Astrocyte (in vitro differentiated cells and primary cell): ENCODE results near the gene TLL2. TPM values are rescaled to one million over a fixed set of nuclear protein-coding genes. Genes with fewer than 3 reads are reported as not detected.

Experiments used
- DNase-seq: peaks from one replicate; pipeline ENCODE4 v3.0.0-alpha.2; 2010; ENCODE audit warnings: low read depth
- FAIRE-seq: peaks from 2 replicates; lab custom pipeline; 2011; peaks lifted over from hg19 to GRCh38; lab: Jason Lieb, UNC
- H2AFZ ChIP-seq: 2 replicates; pipeline ENCODE4 v1.6.0; 2012; ENCODE audit warnings: low read depth, low read length, inconsistent platforms
- H3K27ac ChIP-seq: 2 replicates; pipeline ENCODE4 v1.5.1; 2011; ENCODE audit warnings: low read depth, low read length, inconsistent platforms
- H3K27me3 ChIP-seq: 2 replicates; pipeline ENCODE4 v1.6.0; 2011; ENCODE audit warnings: low read length, inconsistent platforms; ENCODE audit not compliant: insufficient read depth
- H3K36me3 ChIP-seq: 2 replicates; pipeline ENCODE4 v1.5.1; 2011; ENCODE audit warnings: low read length, inconsistent platforms; ENCODE audit not compliant: insufficient read depth
- H3K4me1 ChIP-seq: 2 replicates; pipeline ENCODE4 v1.5.1; 2011; ENCODE audit warnings: low read length, inconsistent platforms; ENCODE audit not compliant: insufficient read depth
- H3K4me2 ChIP-seq: 2 replicates; pipeline ENCODE4 v1.6.0; 2012; ENCODE audit warnings: low read length, inconsistent platforms
- H3K4me3 ChIP-seq: 2 replicates; pipeline ENCODE4 v1.5.1; 2011; ENCODE audit warnings: low read depth, mild to moderate bottlenecking, low read length, inconsistent platforms; ENCODE audit not compliant: insufficient read depth
- H3K79me2 ChIP-seq: 2 replicates; pipeline ENCODE4 v1.6.0; 2012; ENCODE audit warnings: mild to moderate bottlenecking, low read length, inconsistent platforms; ENCODE audit not compliant: insufficient read depth
- H3K9ac ChIP-seq: 2 replicates; pipeline ENCODE4 v1.6.0; 2012; ENCODE audit warnings: mild to moderate bottlenecking, low read length, inconsistent platforms
- H3K9me3 ChIP-seq: 2 replicates; pipeline ENCODE4 v1.5.1; 2012; ENCODE audit warnings: low read depth, mild to moderate bottlenecking, low read length, inconsistent platforms; ENCODE audit not compliant: insufficient read depth
- H4K20me1 ChIP-seq: 2 replicates; pipeline ENCODE4 v1.6.0; 2012; ENCODE audit warnings: low read length, inconsistent platforms; ENCODE audit not compliant: insufficient read depth
- H3K27ac Mint-ChIP-seq: one replicate; pipeline ENCODE4 v1.8.0; 2021; ENCODE audit warnings: mild to moderate bottlenecking, mixed read lengths; ENCODE audit not compliant: unreplicated experiment
- H3K27me3 Mint-ChIP-seq: one replicate; pipeline ENCODE4 v1.8.0; 2021; ENCODE audit warnings: low read depth, mixed read lengths; ENCODE audit not compliant: unreplicated experiment
- H3K36me3 Mint-ChIP-seq: one replicate; pipeline ENCODE4 v1.8.0; 2021; ENCODE audit warnings: low read depth, mixed read lengths; ENCODE audit not compliant: unreplicated experiment
- H3K4me1 Mint-ChIP-seq: one replicate; pipeline ENCODE4 v1.8.0; 2021; ENCODE audit warnings: low read depth, mixed read lengths; ENCODE audit not compliant: unreplicated experiment
- H3K4me3 Mint-ChIP-seq: one replicate; pipeline ENCODE4 v1.8.0; 2021; ENCODE audit warnings: mild to moderate bottlenecking, moderate library complexity, mixed read lengths; ENCODE audit not compliant: unreplicated experiment
- H3K9me3 Mint-ChIP-seq: one replicate; pipeline ENCODE4 v1.8.0; 2021; ENCODE audit warnings: mild to moderate bottlenecking, mixed read lengths; ENCODE audit not compliant: unreplicated experiment
- CTCF ChIP-seq: IDR thresholded peaks from 2 replicates; pipeline ENCODE4 v1.5.1; 2011; ENCODE audit warnings: low read depth, mild to moderate bottlenecking, inconsistent platforms, low read length, moderate library complexity; ENCODE audit not compliant: insufficient read depth
- EZH2 ChIP-seq: IDR thresholded peaks from 2 replicates; pipeline ENCODE4 v1.6.1; 2012; ENCODE audit warnings: mild to moderate bottlenecking, low read length, inconsistent platforms; ENCODE audit not compliant: insufficient read depth
- total RNA-seq: library from RNA; stranded (reverse); gene quantifications from 2 replicates; pipeline ENCODE4 v1.2.1, GENCODE V29; 2021

The TLL2 gene
- total RNA-seq, 1 donor from 2014 or later = 7.6 TPM

GRCh38 chr10:96494694-96495093 lies 19.0 kb downstream of the TLL2 start:
- Mint-ChIP-seq H3K27ac (no peak overlapping the region), H3K27me3 (peaks cover 13% of the 10 kb centered on the region), H3K36me3 (peaks cover 9% of the 10 kb centered on the region), H3K4me3 (no peak overlapping the region), H3K9me3 (peaks cover 3% of the 10 kb centered on the region), H3K4me1 (peaks cover 7% of the 10 kb centered on the region)
- H3K9me3 ChIP-seq = no peaks in the 10 kb centered on the region
- no peak for DNase-seq
- FAIRE-seq = no peak
- no peaks in the 10 kb centered on the region for H3K36me3 ChIP-seq
- H3K79me2 ChIP-seq = no peaks in the 10 kb centered on the region
- H3K9ac ChIP-seq = no peak overlapping the region
- no peak overlapping the region for H3K27ac ChIP-seq
- no peaks in the 10 kb centered on the region for H4K20me1 ChIP-seq
- no peaks in the 10 kb centered on the region for H3K27me3 ChIP-seq
- no peaks in the 10 kb centered on the region for H3K4me1 ChIP-seq
- H3K4me2 ChIP-seq = no peak overlapping the region
- H3K4me3 ChIP-seq = no peak overlapping the region
- TF ChIP-seq EZH2 (no peak), CTCF (no peak)
- no peak overlapping the region for H2AFZ ChIP-seq

GRCh38 chr10:96493871-96494525 lies 19.7 kb downstream of the TLL2 start:
- peaks cover 9% of the 10 kb centered on the region for H3K36me3 Mint-ChIP-seq
- no peak overlapping the region for H3K27ac Mint-ChIP-seq
- peaks cover 13% of the 10 kb centered on the region for H3K27me3 Mint-ChIP-seq

More at GRCh38 chr10:96493871-96494525, 19.7 kb downstream of the TLL2 start:
- Histone ChIP-seq H3K27ac (no peak overlapping the region), H3K4me3 (no peak overlapping the region), H3K4me1 (no peaks in the 10 kb centered on the region), H3K36me3 (no peaks in the 10 kb centered on the region), H3K27me3 (no peaks in the 10 kb centered on the region), H4K20me1 (no peaks in the 10 kb centered on the region), H3K9me3 (no peaks in the 10 kb centered on the region), H2AFZ (no peak overlapping the region), H3K9ac (no peak overlapping the region), H3K4me2 (no peak overlapping the region), H3K79me2 (no peaks in the 10 kb centered on the region)
- DNase-seq (no peak), FAIRE-seq (no peak)
- H3K4me3 Mint-ChIP-seq = no peak overlapping the region
- peaks cover 7% of the 10 kb centered on the region for H3K4me1 Mint-ChIP-seq
- TF ChIP-seq CTCF = no peak
- peaks cover 3% of the 10 kb centered on the region for H3K9me3 Mint-ChIP-seq
